ENCODE measurements around the gene MYH9.
"Not testable (repeated sequence)": the region's sequence is repeated elsewhere in the genome, so short reads cannot be mapped to it uniquely, and the experiment has no call there.

GRCh38 chr22:36262307-36262706, 125.5 kb downstream of the MYH9 start:
- not testable (repeated sequence) for TF ChIP-seq CTCF (IDR thresholded peaks at IDR 0.05; ENCODE audit: insufficient read depth, low read length, poor library complexity, severe bottlenecking); EZH2phosphoT487 (conservative IDR thresholded peaks at IDR 0.05; ENCODE audit: low read length)

Data from SU-DHL-6 (cell line).